ENCODE results near the gene PCGF1.

- TF ChIP-seq CTCF (IDR thresholded peaks at IDR 0.05; ENCODE audit: low read length) (no peak), EZH2 (IDR thresholded peaks at IDR 0.05; ENCODE audit: borderline replicate concordance, low read length) (no peak)
Observed at GRCh38 chr2:74462054-74462785, 45.3 kb downstream of the PCGF1 start.
